HepG2 (cell line): Measurements from ENCODE around the gene SEC14L1. TPM values are rescaled to one million over a fixed set of nuclear protein-coding genes. Genes with fewer than 3 reads are reported as not detected.

Experiments used
- ATAC-seq: fragments of 200-7000 bp; cut with Tn5 transposase; 3 replicates; pipeline ENCODE4 v1.9.1; 2020; ENCODE audit warnings: mild to moderate bottlenecking, moderate library complexity
- BruUV-seq: library from RNA; stranded (reverse); fragments of 400-500 nt; replicated peaks from 2 replicates; lab custom pipeline; 2021; lab: Mats Ljungman, UMichigan
- CTCF ChIA-PET: fragments of 300-600 bp; formaldehyde crosslinking; extraction: SDS; loops from one replicate; lab custom pipeline; 2021; ENCODE audit warnings: low total read pairs, inconsistent platforms, low intra/inter-chr PET ratio; lab: Yijun Ruan, JAX
- POLR2A ChIA-PET: fragments of 350-600 bp; sonication (Branson Sonifier 250); formaldehyde crosslinking; loops from one replicate; lab custom pipeline; 2020; ENCODE audit warnings: antibody characterized with exemption, inconsistent platforms; lab: Yijun Ruan, JAX
- DNase-seq: peaks from one replicate; pipeline ENCODE4 v3.0.0-alpha.2; 2015; ENCODE audit warnings: low spot score
- FAIRE-seq: peaks from 3 replicates; lab custom pipeline; 2011; peaks lifted over from hg19 to GRCh38; lab: Jason Lieb, UNC
- H2AFZ ChIP-seq: one replicate; pipeline ENCODE4 v1.6.1; 2011; ENCODE audit warnings: low read length, inconsistent platforms
- H3K27ac ChIP-seq: fragments of 300-600 bp; 3 replicates; pipeline ENCODE4 v1.8.0; 2011; ENCODE audit warnings: mixed run types, mild to moderate bottlenecking, mixed read lengths, low read length, inconsistent platforms; ENCODE audit not compliant: insufficient read depth; ENCODE audit errors: extremely low read length
- H3K27me3 ChIP-seq, 2 experiments: fragments of 200-600 bp in 1 of 2; 2 replicates in 1 of 2; 3 replicates in 1 of 2; pipeline versions ENCODE4 v1.6.0 to v1.8.0; 2011; ENCODE audit warnings: low read length in 2 of 2, mild to moderate bottlenecking in 2 of 2, moderate library complexity in 2 of 2, inconsistent platforms in 1 of 2; ENCODE audit not compliant: insufficient read depth in 2 of 2, control insufficient read depth in 1 of 2
- H3K36me3 ChIP-seq, 2 experiments: fragments of 200-600 bp in 1 of 2; replicated peaks in 1 of 2; 2 replicates in 1 of 2; 3 replicates in 1 of 2; pipeline versions ENCODE4 v1.5.1 to v1.8.0; 2011; ENCODE audit warnings: low read length in 2 of 2, inconsistent platforms in 1 of 2; ENCODE audit not compliant: insufficient read depth in 2 of 2, control insufficient read depth in 1 of 2
- H3K4me1 ChIP-seq: 2 replicates; pipeline ENCODE4 v1.5.1; 2012; ENCODE audit warnings: low read length, inconsistent platforms; ENCODE audit not compliant: insufficient read depth
- H3K4me2 ChIP-seq: 2 replicates; pipeline ENCODE4 v1.6.0; 2011; ENCODE audit warnings: low read depth, low read length, inconsistent platforms
- H3K4me3 ChIP-seq, 3 experiments: fragments of 200-600 bp in 1 of 3; sonication (generic), shearing (Covaris generic) in 1 of 3; replicated peaks in 1 of 3; 2 replicates each; pipeline ENCODE4 v1.5.1; 2011 to 2016; ENCODE audit warnings: low read length in 3 of 3, inconsistent platforms in 2 of 3, low read depth in 2 of 3, mild to moderate bottlenecking in 2 of 3, control low read depth in 1 of 3, mixed read lengths in 1 of 3; ENCODE audit not compliant: insufficient read depth in 1 of 3
- H3K79me2 ChIP-seq: one replicate; pipeline ENCODE4 v1.6.1; 2011; ENCODE audit warnings: low read length, inconsistent platforms; ENCODE audit not compliant: insufficient read depth
- H3K9ac ChIP-seq: 2 replicates; pipeline ENCODE4 v1.6.0; 2011; ENCODE audit warnings: mild to moderate bottlenecking, low read depth, low read length, inconsistent platforms; ENCODE audit not compliant: insufficient read depth
- H3K9me3 ChIP-seq: 2 replicates; pipeline ENCODE4 v1.5.1; 2012; ENCODE audit warnings: mild to moderate bottlenecking, low read length
- H4K20me1 ChIP-seq: 2 replicates; pipeline ENCODE4 v1.6.0; 2011; ENCODE audit warnings: inconsistent platforms, mild to moderate bottlenecking, low read length, moderate library complexity; ENCODE audit not compliant: insufficient read depth
- HNF1A ChIP-seq, 2 experiments: sonication (generic) in 1 of 2; formaldehyde crosslinking in 1 of 2; IDR thresholded peaks; 2 replicates each; pipeline versions ENCODE4 v1.4.0 to v1.6.1; 2016 to 2020; ENCODE audit warnings: borderline replicate concordance in 1 of 2, low read depth in 1 of 2, mild to moderate bottlenecking in 1 of 2, missing genetic modification reagents in 1 of 2
- NFKB2 ChIP-seq: sonication (generic); formaldehyde crosslinking; IDR thresholded peaks from 2 replicates; pipeline ENCODE4 v1.4.0; 2020; ENCODE audit warnings: missing genetic modification reagents, borderline replicate concordance
- ZNF280B ChIP-seq: sonication (generic); formaldehyde crosslinking; IDR thresholded peaks from 2 replicates; pipeline ENCODE4 v1.5.0; 2020; ENCODE audit warnings: missing genetic modification reagents, mild to moderate bottlenecking, borderline replicate concordance
- ZNF687 ChIP-seq: sonication (generic); formaldehyde crosslinking; IDR thresholded peaks from 2 replicates; pipeline ENCODE4 v1.5.1; 2020; ENCODE audit warnings: mild to moderate bottlenecking, missing genetic modification reagents, moderate library complexity
- ZNF704 ChIP-seq: sonication (generic); formaldehyde crosslinking; IDR thresholded peaks from 2 replicates; pipeline ENCODE4 v1.8.1; 2023; ENCODE audit warnings: mild to moderate bottlenecking, inconsistent platforms, moderate library complexity, missing genetic modification reagents, borderline replicate concordance
- ZNF788 ChIP-seq: sonication (generic); formaldehyde crosslinking; IDR thresholded peaks from 2 replicates; pipeline ENCODE4 v1.5.0; 2020; ENCODE audit warnings: mild to moderate bottlenecking, missing genetic modification reagents, borderline replicate concordance
- WGBS: methylation state at CpG from one replicate; pipeline ENCODE4 v1.1.6; 2017; ENCODE audit warnings: low lambda C conversion rate; 5-methylcytosine and 5-hydroxymethylcytosine counted together
- in situ Hi-C: cut with HindIII; loops from 2 replicates; pipeline ENCODE4 v1.10.0; 2017; ENCODE audit warnings: low pct_unique_long_range_greater_than_20kb; ENCODE audit not compliant: extremely low pct_ligation_motif_present
- intact Hi-C: fragments of 100-400 bp; cut with micrococcal nuclease; formaldehyde crosslinking; loops from one replicate; pipeline ENCODE4 v1.10.0; 2022; ENCODE audit not compliant: unreplicated experiment
- polyA plus RNA-seq, 8 experiments: library from polyadenylated mRNA; depleted of rRNA in 3 of 8; stranded (reverse) in 7 of 8; unstranded in 1 of 8; fragments of >200 nt; fragmentation: Illumina TruSeq in 4 of 8; extraction: Trizol in 4 of 8; gene quantifications; 2 replicates each; pipeline versions ENCODE4 v1.2.1 to v1.2.3, GENCODE V29; 2011 to 2016; ENCODE audit warnings: low read depth in 4 of 8, missing spikeins in 1 of 8, mixed read lengths in 1 of 8; ENCODE audit not compliant: insufficient read depth in 1 of 8
- total RNA-seq, 5 experiments: library from RNA; depleted of rRNA; stranded (reverse); fragments of >200 nt; fragmentation: Illumina TruSeq; extraction: Trizol; gene quantifications; 2 replicates each; pipeline ENCODE4 v1.2.3, GENCODE V29; 2016; ENCODE audit warnings: low read depth in 1 of 5

The SEC14L1 gene
- total and polyA plus RNA-seq, 2 of the 13 experiments (the other 11 are each of a cell fraction or from before 2014, with no cell fraction given), result 26.3 to 43.9 TPM

GRCh38 chr17:77214328-77214727 lies 73.6 kb downstream of the SEC14L1 start:
- CTCF ChIA-PET, result interaction anchor here (0.7 to 3.5 kb wide), 3 partner anchors 33 to 127 kb away, joined by 3 to 17 read pairs (median 9); no protein-coding TSS in a partner anchor

More at GRCh38 chr17:77214328-77214727, 73.6 kb downstream of the SEC14L1 start:
- H3K79me2 ChIP-seq, result no peaks in the 10 kb centered on the region
- in situ Hi-C loops, result no loop called here
- 96% methylated on average over 12 of the region's 12 CpGs for WGBS
- H4K20me1 ChIP-seq, result no peaks in the 10 kb centered on the region
- H3K4me2 ChIP-seq, result no peak overlapping the region
- no peak overlapping the region for H2AFZ ChIP-seq
- intact Hi-C loops, result no loop called here
- H3K36me3 ChIP-seq, result peaks cover 60 to 77% of the 10 kb centered on the region in 2 experiments
- ATAC-seq, result peak; percentile 8; the same call in 1 of the 3 replicates
- peaks cover 9% of the 10 kb centered on the region for H3K4me1 ChIP-seq
- no peak overlapping the region for H3K4me3 ChIP-seq
- no peak overlapping the region for H3K27ac ChIP-seq
- TF ChIP-seq ZNF280B (CRISPR knock-in tag) (no peak), ZNF687 (CRISPR knock-in tag) (0 out of 2 replicates have a peak, but pooled peaks have one; percentile 16), ZNF704 (CRISPR knock-in tag) (0 out of 2 replicates have a peak, but pooled peaks have one; percentile 41), NFKB2 (CRISPR knock-in tag) (0 out of 2 replicates have a peak, but pooled peaks have one; percentile 12), HNF1A (IDR thresholded peaks at IDR 0.05; ENCODE audit: low read depth) (no peak), HNF1A (CRISPR knock-in tag; IDR thresholded peaks at IDR 0.05; ENCODE audit: borderline replicate concordance) (0 out of 2 replicates have a peak, but pooled peaks have one; percentile 8), ZNF788 (CRISPR knock-in tag) (0 out of 2 replicates have a peak, but pooled peaks have one; percentile 6)
- H3K9ac ChIP-seq, result no peak overlapping the region
- no TSS peak for BruUV-seq
- FAIRE-seq, result no peak
- POLR2A ChIA-PET, result interaction anchor here (1.4 kb wide), 1 partner anchor 126 kb away, joined by 5 read pairs; no protein-coding TSS in a partner anchor
- DNase-seq, result no peak
- no peaks in the 10 kb centered on the region for H3K9me3 ChIP-seq
- H3K27me3 ChIP-seq, result no peaks in the 10 kb centered on the region
